Aorta (tissue), 5 donors: ENCODE measurements around the gene PPIB. TPM values are rescaled to one million over a fixed set of nuclear protein-coding genes. Genes with fewer than 3 reads are reported as not detected.

Experiments used
- ATAC-seq: fragments of 200-7000 bp; cut with Tn5 transposase; one replicate; pipeline ENCODE4 v1.9.1; 2022; ENCODE audit warnings: moderate library complexity; ENCODE audit not compliant: low FRiP score
- DNase-seq, 2 donors: peaks; one replicate each; pipeline ENCODE4 v3.0.0-alpha.2; 2020
- H3K27ac ChIP-seq, 2 donors: one replicate each; pipeline ENCODE4 v1.5.1; 2013; ENCODE audit warnings: low read length in 2 of 2, mild to moderate bottlenecking in 2 of 2, moderate library complexity in 2 of 2, control low read depth in 1 of 2, inconsistent platforms in 1 of 2, low read depth in 1 of 2
- H3K27me3 ChIP-seq, 2 donors: one replicate each; pipeline ENCODE4 v1.6.1; 2013; ENCODE audit warnings: control low read depth in 1 of 2, low read length in 1 of 2, mild to moderate bottlenecking in 1 of 2, moderate library complexity in 1 of 2; ENCODE audit not compliant: insufficient read depth in 2 of 2, control insufficient read depth in 1 of 2
- H3K36me3 ChIP-seq, 2 donors: one replicate each; pipeline ENCODE4 v1.6.1; 2013; ENCODE audit warnings: control low read depth in 1 of 2, low read length in 1 of 2, mild to moderate bottlenecking in 1 of 2; ENCODE audit not compliant: insufficient read depth in 2 of 2, control insufficient read depth in 1 of 2
- H3K4me1 ChIP-seq, 2 donors: one replicate each; pipeline ENCODE4 v1.6.1; 2013; ENCODE audit warnings: low read length in 2 of 2, control low read depth in 1 of 2, mild to moderate bottlenecking in 1 of 2, moderate library complexity in 1 of 2; ENCODE audit not compliant: insufficient read depth in 2 of 2, control insufficient read depth in 1 of 2
- H3K4me3 ChIP-seq, 2 donors: one replicate each; pipeline ENCODE4 v1.5.1; 2013; ENCODE audit warnings: low read length in 2 of 2, control low read depth in 1 of 2, mild to moderate bottlenecking in 1 of 2
- H3K9me3 ChIP-seq: one replicate; pipeline ENCODE4 v1.6.1; 2013; ENCODE audit warnings: mild to moderate bottlenecking, low read length; ENCODE audit not compliant: control insufficient read depth
- WGBS, 2 donors: extraction: QIAGEN DNeasy Blood & Tissue Kit; methylation state at CpG; one replicate each; pipeline ENCODE4 v1.1.7; 2013; 5-methylcytosine and 5-hydroxymethylcytosine counted together
- intact Hi-C, 2 donors: fragments of 100-400 bp; cut with DNase I; formaldehyde crosslinking; loops; one replicate each; pipeline versions ENCODE4 v1.14.2 to v1.15.0; 2022
- polyA plus RNA-seq, 2 donors: library from polyadenylated mRNA; stranded (reverse); fragments of 200-250 nt; gene quantifications; one replicate each; pipeline ENCODE4 v1.2.3, GENCODE V29; 2013
- total RNA-seq, 2 donors: library from RNA; stranded (reverse); fragmentation: NEBNext Ultra II Directional; extraction: Animal tissue kit (Norgen Biotek cat#: 25700); gene quantifications; one replicate each; pipeline ENCODE4 v1.2.1, GENCODE V29; 2021
- donor health status: healthy with polysubstance abuse.
- donor health status: Bipolar disorder and iron deficiency.
- donor health status: DM: no; HTN: no; CAD: no.
- donor health status: DM: no; HTN: no; CAD: no.
- donor health status: DM: yes; HTN: yes; CAD: no.

PPIB gene
- total and polyA plus RNA-seq, 4 donors: 293 to 699 (median 378) TPM

DNA sequence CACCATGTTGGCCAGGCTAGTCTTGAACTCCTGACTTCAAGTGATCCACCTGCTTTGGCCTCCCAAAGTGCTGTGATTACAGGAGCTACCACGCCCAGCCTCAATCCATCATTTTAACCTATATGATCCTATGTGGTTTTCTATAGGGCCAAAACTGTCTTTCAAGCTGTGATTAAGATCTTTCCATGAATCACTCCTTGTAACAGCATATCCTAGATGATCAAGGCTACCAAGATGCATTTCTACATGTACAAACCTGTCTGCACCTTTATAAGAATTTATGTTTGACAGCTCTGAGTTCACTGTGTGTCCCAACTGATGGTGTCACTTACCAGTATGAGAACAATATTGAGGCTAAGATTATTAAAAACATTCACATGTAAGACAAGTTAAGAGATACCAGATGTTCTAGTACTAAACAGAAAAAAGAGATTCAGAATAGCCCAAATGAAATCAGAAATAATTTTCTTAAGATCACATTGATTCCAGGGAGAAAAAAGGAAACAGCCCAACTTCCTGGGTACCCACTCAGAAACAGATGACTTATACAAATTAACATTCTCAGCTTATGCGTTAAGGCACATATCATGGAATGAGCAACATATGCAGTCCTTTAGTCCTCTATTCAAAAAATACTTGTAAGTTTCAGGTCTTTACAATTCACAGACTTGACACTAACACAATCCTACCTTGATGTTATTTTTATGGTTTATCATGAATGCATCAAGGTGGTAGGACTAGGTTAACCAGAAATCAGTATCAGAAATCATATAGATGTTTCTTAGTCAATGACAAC is 24.8 kb upstream of the PPIB start:
- WGBS, 2 donors: 87 to 88% methylated on average over 2 of the region's 2 CpGs
- DNase-seq (no peak), ATAC-seq (no peak)
- no peaks in the 10 kb centered on the region for H3K9me3 ChIP-seq
- no peaks in the 10 kb centered on the region for H3K4me1 ChIP-seq
- H3K36me3 ChIP-seq: peaks cover 0 to 3% of the 10 kb centered on the region in 2 donors
- no peak overlapping the region for H3K27ac ChIP-seq
- no peak overlapping the region for H3K4me3 ChIP-seq
- intact Hi-C loops: no loop called here
- H3K27me3 ChIP-seq: no peaks in the 10 kb centered on the region

DNA sequence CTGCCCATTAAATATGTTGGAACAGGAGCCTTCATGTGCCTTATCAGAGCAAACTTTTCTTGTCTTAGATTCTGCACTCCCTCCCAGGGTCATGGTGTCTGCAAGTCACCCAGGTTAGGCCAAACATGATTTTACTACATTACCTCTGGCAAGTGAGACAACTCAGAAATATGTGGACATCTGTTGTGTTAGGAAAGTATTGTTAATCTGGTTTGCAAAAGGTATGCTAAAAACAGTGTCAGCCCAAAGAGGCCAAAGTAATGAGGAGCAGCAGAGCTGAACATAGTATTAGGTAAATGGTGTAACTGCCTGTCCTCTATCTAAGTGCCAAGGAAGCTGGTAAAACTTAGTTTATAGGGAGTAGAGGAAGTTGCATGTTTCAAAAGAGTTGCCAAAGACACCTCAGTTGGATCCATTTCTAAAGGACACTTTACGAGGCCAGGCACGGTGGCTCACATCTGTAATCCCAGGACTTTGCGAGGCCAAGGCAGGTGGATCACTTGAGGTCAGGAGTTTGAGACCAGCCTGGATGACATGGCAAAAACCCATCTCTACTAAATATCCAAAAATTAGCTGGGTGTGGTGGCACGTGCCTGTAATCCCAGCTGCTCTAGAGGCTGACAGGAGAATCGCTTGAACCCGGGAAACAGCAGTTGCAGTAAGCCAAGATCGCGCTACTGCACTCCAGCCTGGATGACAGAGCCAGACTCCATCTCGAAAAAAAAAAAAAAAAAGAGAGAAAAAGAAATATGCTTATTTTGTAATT is 22.5 kb upstream of the PPIB start:
- WGBS, 2 donors: 93% methylated on average over 9 of the region's 9 CpGs
- intact Hi-C loops: no loop called here
- H3K36me3 ChIP-seq: peaks cover 0 to 3% of the 10 kb centered on the region in 2 donors
- H3K9me3 ChIP-seq: no peaks in the 10 kb centered on the region
- DNase-seq (no peak), ATAC-seq (no peak)
- no peak overlapping the region for H3K27ac ChIP-seq
- H3K27me3 ChIP-seq: no peaks in the 10 kb centered on the region
- H3K4me1 ChIP-seq: no peaks in the 10 kb centered on the region
- H3K4me3 ChIP-seq: no peak overlapping the region

DNA sequence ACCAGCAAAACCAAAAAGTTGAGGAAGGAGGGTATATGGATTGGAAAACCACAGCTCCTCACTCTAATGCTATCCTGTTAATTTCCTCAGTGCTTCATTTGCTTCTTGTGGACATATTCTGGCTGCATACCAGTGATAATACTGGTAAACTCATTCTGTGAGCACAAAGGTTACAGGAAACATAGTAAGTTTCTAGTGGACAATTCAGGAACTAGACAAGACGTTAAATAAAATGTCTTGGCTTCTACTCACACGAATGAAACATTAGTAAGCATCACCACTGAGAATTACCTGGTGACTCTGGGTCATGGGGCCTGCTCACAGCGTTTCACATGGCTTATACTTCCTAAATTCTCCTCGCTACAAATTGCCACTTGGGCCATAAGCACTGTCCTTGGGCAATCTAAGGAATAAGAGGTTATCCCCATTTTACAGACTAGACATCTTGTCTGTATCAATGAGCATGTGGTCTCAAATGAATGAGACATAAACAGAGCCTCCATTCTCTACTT is 20.1 kb upstream of the PPIB start:
- intact Hi-C loops: no loop called here
- no peak for DNase-seq
- H3K36me3 ChIP-seq: no peaks in the 10 kb centered on the region

DNA sequence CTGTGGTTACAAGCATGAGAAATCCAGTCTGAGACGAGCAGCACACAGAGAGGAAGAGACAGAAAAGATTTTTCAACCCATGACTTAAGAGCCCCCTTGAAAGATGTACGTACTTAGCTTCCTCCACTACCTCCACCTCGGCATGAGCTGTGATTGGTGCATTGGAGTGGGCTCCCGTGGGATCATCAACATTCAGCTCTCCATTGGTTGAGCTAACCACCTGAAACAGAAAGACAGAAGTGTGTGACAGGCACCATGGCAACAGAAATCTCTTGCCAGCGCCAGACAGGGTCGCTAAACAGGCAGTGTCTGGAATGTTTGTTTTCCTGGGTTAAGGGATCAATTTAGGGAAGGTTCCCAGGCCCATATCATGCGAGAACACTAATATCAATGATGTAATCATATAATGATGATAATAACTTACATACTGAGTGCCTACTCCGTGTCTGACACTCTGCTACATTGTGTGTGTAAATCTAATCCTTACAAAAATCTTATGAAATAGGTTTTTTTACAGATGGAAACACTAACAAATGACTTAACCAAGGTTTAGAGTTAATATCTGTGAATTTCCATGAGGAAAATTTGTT is 17.5 kb upstream of the PPIB start:
- no peak for DNase-seq
- H3K4me1 ChIP-seq: no peaks in the 10 kb centered on the region
- intact Hi-C loops: no loop called here
- no peak overlapping the region for H3K4me3 ChIP-seq
- no peak for ATAC-seq
- WGBS, 2 donors: 30 to 33% methylated on average over 8 of the region's 8 CpGs
- H3K27me3 ChIP-seq: no peaks in the 10 kb centered on the region
- no peak overlapping the region for H3K27ac ChIP-seq
- H3K36me3 ChIP-seq: no peaks in the 10 kb centered on the region
- no peaks in the 10 kb centered on the region for H3K9me3 ChIP-seq

More for the DNA sequence above, 20.1 kb upstream of the PPIB start:
- Histone ChIP-seq H3K9me3 (no peaks in the 10 kb centered on the region), H3K27ac (no peak overlapping the region), H3K4me1 (no peaks in the 10 kb centered on the region), H3K4me3 (no peak overlapping the region), H3K27me3 (no peaks in the 10 kb centered on the region)
- ATAC-seq: no peak
- WGBS, 2 donors: 79 to 83% methylated on average over 4 of the region's 4 CpGs

DNA sequence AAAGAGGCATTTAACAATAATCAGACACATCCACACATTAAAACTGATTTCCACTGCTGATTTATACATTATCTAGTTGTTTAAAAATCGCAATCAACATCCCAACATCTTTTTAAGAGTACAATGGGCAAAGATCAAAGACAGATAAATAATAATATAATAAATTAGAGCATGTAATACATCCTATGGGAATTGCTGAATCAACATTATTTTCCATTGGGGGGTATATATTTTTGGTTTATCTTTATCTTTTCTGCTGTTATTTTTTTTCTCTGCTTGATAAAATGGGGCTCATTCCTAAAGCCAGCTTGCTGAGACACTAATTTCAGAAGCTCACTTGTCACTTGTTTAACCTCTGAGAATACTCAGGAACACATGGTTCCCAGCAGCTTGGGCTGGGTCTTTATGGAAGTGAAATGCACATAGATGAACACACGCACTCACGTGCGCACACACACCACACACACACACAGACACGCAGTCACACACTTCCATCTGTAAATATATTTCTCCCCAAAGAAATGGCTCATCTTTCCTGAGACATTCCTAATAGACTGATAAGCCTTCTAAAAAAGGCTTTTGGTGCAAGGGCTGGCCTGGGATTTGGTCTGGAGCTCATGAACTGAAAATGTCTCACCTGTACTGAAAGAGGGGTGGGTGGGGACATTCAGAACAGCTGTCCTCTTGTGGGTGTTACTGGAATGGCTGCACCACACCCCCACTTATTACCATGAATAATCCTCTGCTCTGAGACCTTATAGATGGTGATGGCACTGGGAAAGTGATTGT is 3.5 kb upstream of the PPIB start:
- DNase-seq: no peak
- Histone ChIP-seq H3K4me1 (peaks cover 0 to 2% of the 10 kb centered on the region in 2 donors), H3K27ac (no peak overlapping the region), H3K9me3 (no peaks in the 10 kb centered on the region), H3K36me3 (peaks cover 0 to 3% of the 10 kb centered on the region in 2 donors), H3K27me3 (no peaks in the 10 kb centered on the region), H3K4me3 (no peak overlapping the region)
- WGBS, 2 donors: 83 to 84% methylated on average over 5 of the region's 5 CpGs
- intact Hi-C loops: loop anchor here in 1 of 2 donors (10.0 kb wide), 2 partner anchors 189 to 219 kb away; partner anchors contain the start of genes CSNK1G1, PCLAF and TRIP4
- ATAC-seq: no peak

DNA sequence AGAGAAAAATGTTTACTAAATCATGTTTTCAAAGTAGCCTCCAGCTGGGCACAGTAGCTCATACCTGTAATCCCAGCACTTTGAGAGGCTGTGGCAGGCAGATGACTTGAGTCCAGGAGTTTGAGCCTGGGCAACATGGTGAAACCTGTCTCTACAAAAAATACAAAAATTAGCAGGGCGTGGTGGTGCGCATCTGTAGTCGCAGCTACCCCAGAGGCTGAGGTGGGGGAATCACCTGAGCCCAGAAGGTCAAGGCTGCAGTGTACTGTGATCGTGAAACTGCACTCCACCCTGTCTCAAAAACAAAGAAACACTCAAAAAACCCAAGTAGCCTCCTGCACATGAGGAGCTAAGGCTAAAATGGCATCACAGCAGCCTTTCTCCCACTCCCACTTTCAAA is 1.6 kb upstream of the PPIB start:
- no peak for ATAC-seq
- Histone ChIP-seq H3K36me3 (no peaks in the 10 kb centered on the region), H3K4me3 (no peak overlapping the region), H3K4me1 (peaks cover 0 to 2% of the 10 kb centered on the region in 2 donors), H3K27me3 (no peaks in the 10 kb centered on the region), H3K9me3 (no peaks in the 10 kb centered on the region), H3K27ac (no peak overlapping the region)
- 96% methylated on average over 4 of the region's 4 CpGs for WGBS, 2 donors
- DNase-seq: no peak
- intact Hi-C loops: loop anchor here (5.0 to 10.0 kb wide), 3 partner anchors 72 to 220 kb away; partner anchors contain the start of genes CIAO2A (in 1 of the 2), CSNK1G1 (in 1 of the 2), PCLAF (in 1 of the 2) and TRIP4 (in 1 of the 2)

DNA sequence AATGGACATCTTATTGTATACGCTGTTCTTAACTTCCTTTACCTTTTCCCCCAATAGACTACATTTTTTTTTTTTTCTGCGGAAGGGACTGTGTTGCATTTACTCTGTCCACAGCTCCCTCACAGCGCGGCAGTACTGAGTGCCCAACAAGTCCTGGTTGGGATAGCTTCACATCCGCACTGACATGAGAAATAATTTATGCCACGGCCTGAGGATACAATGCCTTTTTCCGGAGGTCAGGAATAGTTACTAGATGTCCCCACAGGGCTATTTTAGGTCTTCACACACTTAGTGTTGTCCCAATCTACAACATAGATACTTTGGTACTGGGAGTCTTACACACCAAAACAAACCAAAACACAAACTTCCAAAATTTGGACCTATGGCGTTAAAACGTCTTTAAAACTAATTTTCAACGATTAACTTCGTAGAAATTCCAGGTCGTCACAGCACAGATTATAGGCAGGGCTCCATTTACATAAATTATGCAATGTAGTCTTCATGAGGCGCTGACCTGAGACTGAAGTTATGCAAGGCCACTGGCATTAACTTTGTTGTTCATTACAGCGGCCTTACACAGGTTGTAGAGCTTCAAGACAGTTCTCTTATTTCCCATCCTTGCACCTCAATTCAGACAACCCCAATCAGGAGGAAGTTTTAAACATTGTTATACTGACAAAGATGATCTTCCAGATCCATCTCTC is 989 bp upstream of the PPIB start:
- intact Hi-C loops: loop anchor here (5.0 to 10.0 kb wide), 3 partner anchors 72 to 221 kb away; partner anchors contain the start of genes CIAO2A (in 1 of the 2), CSNK1G1 (in 1 of the 2), PCLAF (in 1 of the 2) and TRIP4 (in 1 of the 2)
- Histone ChIP-seq H3K36me3 (peaks cover 1 to 2% of the 10 kb centered on the region in 2 donors), H3K9me3 (no peaks in the 10 kb centered on the region), H3K27me3 (no peaks in the 10 kb centered on the region), H3K27ac (peak overlapping the region in 1 of 2 donors; percentile 50), H3K4me1 (peaks cover 0 to 2% of the 10 kb centered on the region in 2 donors), H3K4me3 (peak overlapping the region in 1 of 2 donors; percentile 21)
- ATAC-seq (peak; percentile 15), DNase-seq (peak in 1 of 2 donors; percentile 70)
- 41 to 42% methylated on average over 14 of the region's 14 CpGs for WGBS, 2 donors
